GM21367 (cell line): ENCODE measurements around the gene GTF2I.
"Not testable (repeated sequence)": the region's sequence is repeated elsewhere in the genome, so short reads cannot be mapped to it uniquely, and the experiment has no call there.

ENCODE experiments used
- ATAC-seq: cut with Tn5 transposase; IDR thresholded peaks from one replicate; pipeline ENCODE4 v1.9.1; 2021; ENCODE audit not compliant: unreplicated experiment

The GTF2I gene

DNA sequence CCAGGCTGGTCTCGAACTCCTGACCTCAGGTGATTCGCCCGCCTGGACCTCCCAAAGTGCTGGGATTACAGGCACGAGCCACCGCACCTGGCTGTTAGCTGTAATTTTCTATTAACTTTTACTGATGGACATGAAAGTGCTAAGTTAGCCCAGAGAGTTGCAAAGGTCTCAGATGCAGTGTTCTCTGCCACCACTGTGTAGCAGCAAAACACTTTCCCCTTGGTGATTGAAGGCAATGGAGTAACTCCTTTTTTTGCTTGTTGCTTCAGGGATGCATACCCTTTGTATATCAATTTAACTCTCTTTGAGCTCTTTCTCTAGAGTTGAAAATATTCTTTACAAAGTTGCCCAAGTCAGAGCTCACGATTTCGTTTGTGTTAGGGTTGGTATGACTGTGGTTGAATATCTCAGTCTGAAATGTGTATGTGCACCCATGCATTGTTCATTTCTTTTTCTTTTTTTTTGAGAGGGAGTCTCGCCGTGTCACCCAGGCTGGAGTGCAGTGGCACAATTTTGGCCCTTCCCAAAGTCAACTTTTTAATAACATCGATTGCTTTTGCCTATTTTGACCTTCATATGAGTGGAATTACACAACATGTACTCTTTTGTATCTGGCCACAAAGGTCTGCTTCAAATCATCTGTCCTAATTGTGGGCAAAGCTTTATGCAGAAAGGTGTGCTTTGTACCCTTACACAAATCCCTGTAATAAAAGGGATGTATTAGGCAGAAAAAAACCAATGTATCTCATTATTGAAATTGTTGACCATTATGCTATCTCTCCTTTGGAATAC, 52.6 kb downstream of the GTF2I start:
- ATAC-seq = no peak

DNA sequence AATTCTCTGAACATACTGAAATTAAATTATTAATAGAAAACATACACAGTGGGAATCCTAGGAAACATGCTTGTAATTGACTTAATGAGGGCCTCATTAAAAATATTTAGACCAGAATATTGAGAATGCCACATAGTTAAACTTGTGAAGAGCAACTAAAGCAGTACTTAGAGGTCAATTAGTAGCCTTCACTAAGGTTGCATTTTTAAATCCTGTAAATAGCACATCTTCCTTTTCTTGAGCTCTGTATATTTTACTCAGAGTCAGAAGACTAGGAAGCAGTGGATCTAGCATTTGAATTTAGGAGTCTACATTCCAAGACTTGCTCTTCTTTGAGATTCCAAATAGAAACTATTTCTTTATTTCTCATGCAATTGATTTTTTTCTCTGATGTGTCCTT, 56.0 kb downstream of the GTF2I start:
- no peak for ATAC-seq

GRCh38 chr7:74717889-74718288, 60.4 kb downstream of the GTF2I start:
- ATAC-seq = no peak

DNA sequence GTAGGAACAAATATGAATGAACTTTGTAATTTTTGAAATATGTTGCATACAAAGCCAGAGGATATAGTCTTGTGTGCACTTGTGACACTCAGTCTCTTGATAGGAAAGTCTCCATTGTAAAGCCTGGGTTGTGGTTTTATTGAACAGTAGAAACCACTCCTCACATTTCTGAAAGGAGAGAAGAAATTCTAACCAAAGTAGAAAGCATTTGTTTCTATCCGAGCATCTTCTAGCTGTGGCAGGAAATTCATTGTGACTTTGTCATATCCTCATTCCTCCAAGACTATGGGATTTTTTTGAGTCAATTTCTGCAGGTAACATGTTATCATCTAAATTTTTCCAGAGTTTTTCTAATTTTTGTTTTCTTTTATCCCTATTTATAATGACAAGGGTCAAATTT, 60.8 kb downstream of the GTF2I start:
- ATAC-seq = no peak

- ATAC-seq = no peak
Observed at GRCh38 chr7:74722153-74722552, 64.6 kb downstream of the GTF2I start.

GRCh38 chr7:74725840-74726239, 68.3 kb downstream of the GTF2I start:
- no peak for ATAC-seq

GRCh38 chr7:74726309-74727101, 69.0 kb downstream of the GTF2I start:
- no peak for ATAC-seq

DNA sequence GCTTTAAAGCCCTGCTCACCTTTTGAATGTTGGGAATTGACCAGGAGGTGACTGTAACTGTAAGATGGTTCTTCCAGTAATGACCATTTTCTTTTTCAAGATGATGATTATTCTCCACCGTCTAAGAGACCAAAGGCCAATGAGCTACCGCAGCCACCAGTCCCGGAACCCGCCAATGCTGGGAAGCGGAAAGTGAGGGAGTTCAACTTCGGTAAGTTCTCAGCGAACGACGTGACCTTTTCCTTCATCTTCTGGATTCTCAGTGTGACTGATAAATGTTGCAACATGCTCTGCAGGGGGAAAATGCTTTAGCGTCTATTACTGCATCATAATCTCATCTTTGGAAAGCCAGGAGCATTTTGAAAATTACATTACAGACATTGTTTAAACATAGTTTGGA, 71.2 kb downstream of the GTF2I start:
- not testable (repeated sequence) for ATAC-seq

- not testable (repeated sequence) for ATAC-seq
Observed at GRCh38 chr7:74730186-74730585, 72.7 kb downstream of the GTF2I start.

DNA sequence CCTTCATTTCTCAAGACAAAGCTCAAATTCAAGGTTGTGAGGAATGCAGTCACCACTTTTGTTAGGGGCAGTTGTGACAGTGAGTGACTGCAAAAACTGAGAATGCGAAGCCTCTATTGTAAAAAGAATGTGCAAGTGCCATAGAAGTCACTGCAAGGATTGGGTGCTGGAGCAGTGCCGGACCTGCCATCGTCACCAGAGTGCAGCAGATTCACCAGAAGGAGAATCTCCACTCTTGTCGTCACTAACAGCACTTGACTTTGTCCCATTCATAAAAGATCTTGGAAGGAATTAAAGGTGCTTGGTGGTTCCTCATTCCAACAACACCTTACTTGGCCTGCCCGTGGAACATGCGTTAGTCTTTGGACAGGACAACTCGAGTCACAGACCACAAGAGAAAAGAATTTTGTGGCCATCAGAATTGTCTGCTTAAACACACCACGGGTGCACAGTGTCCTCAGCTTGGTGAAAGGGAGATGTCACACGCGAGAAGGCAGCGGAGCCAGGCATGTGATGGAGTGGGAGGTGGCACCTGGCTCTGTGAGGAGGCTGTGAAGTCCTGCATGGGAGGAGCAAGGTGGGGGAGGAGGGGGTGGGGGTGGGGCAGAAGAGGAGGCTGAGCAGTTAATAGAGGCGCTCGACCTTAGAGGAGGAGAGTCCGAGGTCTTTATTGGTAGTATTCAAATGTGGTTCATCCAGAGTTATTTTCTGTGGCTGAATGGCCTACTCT, 82.6 kb downstream of the GTF2I start:
- ATAC-seq = not testable (repeated sequence)

DNA sequence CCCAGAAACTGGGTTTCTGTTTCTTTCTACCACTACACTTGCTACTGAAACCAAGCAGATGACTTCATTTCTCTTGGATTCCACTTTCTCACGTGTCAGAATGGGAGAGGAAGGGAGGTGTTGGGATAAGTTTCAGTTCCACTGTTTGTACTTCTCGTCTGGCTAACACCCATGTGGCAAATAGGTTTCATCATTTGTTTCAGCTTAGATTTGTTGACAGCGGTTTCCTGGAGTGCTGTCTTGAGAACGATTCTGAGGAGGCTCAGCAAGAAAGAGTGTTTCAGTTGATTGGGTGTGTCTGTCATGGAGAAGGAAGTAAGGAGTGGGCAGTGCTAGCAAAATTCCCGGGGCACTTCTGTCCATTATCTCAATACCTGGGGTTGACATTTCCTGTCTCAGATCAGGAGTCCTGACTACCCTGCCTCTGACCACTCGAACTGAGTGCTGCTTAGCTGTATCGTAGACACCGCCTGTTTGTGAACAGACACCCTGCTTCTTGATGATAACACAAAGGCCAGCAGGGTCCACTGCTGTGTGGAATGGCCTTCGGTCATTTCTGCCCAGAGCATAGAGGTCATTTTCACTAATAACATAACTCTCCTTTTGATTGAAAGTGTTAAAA, 86.5 kb downstream of the GTF2I start:
- ATAC-seq = not testable (repeated sequence)

DNA sequence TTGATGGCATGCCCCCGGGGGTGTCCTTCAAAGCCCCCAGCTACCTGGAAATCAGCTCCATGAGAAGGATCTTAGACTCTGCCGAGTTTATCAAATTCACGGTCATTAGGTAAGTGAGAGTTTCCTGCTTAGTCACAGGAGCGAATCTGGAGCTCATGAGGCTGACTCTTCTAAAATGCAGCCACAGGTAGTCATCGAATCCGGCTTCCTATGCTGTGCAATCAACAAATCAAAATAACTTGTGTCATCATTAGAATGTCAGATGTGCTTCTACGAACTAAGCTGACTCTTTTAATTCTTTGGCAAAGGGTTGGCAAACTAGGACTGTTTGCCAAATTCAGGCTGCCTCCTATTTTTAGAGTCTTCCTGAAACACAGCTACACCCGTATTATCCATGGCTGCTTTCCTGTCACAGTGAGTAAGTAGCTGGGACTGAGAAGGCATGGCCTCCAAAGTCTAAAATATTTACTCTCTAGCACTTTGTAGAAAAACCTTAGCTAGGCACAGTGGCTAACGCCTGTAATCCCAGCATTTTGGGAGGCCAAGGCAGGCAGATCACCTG, 96.5 kb downstream of the GTF2I start:
- ATAC-seq = not testable (repeated sequence)

DNA sequence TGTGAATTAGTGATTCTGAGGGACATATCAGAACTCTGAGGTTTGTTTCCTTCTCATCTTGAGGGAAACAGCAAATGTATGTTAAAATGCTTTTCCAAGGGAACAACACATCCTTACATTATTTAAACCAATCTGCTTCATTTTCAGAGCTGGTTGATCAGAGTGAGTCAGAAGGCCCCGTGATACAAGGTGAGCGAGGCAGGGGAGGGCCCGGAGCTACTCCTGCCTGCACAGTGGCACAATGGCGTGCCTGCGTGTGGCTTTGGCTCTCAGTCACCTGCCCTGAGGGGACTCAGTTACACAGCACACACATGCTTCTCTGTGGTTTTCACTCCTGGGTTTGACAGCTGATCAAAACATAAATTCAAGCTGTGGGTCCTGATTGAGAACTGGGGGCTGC, 99.2 kb downstream of the GTF2I start:
- ATAC-seq = not testable (repeated sequence)

DNA sequence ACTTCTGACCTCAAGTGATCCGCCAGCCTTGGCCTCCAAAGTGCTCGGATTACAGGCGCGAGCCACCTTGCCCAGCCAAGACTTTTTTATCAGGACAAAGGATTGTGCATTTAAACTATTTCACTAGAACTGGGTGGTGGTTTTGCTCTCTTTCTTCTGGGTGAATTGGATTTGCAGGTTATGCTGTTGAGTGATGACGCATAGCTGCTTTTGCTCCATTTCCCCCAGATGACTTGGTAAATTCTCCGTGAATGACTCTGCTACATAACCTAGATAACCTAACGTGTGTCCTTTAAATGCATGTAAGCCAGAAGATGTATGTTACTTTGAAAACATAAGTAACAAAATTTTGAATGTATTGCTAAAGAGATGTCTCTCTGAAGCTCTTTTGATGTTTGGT, 100.8 kb downstream of the GTF2I start:
- not testable (repeated sequence) for ATAC-seq

DNA sequence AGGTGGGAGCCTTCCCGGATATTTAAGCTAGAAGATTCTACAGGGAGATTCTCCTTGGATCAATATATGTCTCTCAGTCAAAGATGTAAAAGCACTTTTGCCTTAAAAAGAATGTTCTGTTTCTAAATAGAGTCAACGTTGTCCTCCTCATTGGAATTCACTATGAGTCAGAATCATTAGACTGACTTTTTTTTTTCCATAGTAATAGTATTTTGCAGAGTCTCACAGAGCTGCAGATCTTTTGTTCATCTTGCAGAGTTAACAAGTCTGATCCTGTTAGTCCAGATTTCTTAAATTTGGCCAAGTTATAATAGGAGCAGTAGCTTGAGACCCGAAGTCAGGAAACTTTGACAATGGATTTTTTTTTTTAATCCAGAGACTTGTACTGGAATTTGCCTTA, 101.5 kb downstream of the GTF2I start:
- not testable (repeated sequence) for ATAC-seq

DNA sequence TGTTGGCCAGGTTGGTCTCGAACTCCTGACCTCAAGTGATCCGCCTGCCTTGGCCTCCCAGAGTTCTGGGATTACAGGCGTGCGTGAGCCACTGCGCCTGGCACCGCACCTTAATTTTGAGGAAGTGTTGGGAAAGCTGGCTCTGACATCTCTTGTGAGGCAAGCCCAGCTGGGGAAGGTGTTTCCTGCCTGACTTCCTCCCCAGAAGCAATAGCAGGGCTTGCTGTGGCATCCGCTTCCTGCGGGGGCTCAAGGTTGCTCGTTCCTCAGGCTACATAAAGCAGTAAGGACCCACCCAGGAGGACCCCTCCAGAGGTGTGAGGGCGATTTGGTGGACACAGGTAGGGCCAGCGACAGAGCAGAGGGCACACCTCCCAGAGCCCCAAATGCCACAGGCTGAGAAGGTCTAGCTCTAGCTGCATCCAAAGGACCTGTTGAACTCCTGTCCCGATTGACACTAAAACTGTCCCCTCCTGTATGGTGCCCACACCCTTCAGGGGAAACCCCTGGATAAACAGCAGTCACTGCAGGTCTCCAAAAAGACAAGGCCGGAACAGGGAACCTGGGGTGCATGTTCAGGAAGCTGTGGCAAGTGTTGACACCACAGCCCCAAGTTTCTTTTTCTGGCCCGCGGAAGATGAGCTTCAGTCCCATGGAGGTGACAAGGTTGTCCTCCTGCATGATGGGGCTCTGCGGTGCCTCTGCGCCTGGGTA, 107.8 kb downstream of the GTF2I start:
- ATAC-seq = not testable (repeated sequence)

- ATAC-seq = not testable (repeated sequence)
Observed at GRCh38 chr7:74766509-74766908, 109.0 kb downstream of the GTF2I start.

GRCh38 chr7:74766991-74767390, 109.5 kb downstream of the GTF2I start:
- ATAC-seq = not testable (repeated sequence)

DNA sequence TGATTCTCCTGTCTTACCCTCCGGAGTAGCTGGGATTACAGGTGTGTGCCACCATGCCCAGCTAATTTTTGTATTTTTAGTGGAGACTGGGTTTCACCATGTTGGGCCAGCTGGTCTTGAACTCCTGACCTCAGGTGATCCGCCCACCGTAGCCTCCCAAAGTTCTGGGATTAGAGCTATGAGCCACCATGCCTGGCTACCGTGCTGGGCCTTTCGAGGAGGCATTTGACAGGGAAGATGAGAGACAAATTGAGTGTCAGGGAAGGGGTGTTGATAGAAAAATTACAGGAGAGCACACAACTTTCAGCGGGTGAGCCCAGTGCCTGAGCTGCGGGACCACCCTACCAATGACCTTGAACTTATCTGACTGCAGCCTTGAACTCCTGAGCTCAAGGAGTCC, 112.5 kb downstream of the GTF2I start:
- not testable (repeated sequence) for ATAC-seq

DNA sequence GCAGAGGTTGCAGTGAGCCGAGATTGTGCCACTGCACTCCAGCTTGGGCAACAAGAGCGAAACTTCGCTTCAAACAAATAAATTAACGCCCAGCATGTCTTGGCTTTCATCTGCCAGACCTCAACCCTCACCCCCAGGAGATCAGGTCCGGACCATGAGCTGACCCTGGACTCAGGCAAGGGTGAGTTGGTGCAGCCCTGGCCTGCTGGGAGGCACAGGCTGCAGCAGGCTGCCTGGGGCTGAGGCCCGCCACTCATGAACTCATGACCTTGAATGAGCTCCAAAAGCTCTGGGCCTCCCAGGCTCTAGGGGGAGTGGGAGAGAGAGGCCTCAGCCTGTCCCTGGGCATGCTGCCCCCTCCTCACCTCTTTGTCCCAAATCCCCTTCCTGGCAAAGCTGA, 114.6 kb downstream of the GTF2I start:
- not testable (repeated sequence) for ATAC-seq
